A549 (cell line): ENCODE measurements around the gene AKAP6. TPM values are rescaled to one million over a fixed set of nuclear protein-coding genes. Genes with fewer than 3 reads are reported as not detected.

Source experiments
- ATAC-seq, 2 experiments: fragments of 200-7000 bp in 1 of 2; fragments of >200 bp in 1 of 2; cut with Nextera tagmentation in 1 of 2; cut with Tn5 transposase in 1 of 2; 3 replicates each; pipeline versions ENCODE4 v1.8.0 to v1.9.1; 2018 to 2020; ENCODE audit warnings: mild to moderate bottlenecking in 1 of 2, moderate library complexity in 1 of 2
- CTCF ChIA-PET: fragments of 300-600 bp; sonication (Branson Sonifier 250); formaldehyde crosslinking; extraction: SDS; loops from one replicate; lab custom pipeline; 2021; ENCODE audit warnings: antibody characterized with exemption, inconsistent platforms; lab: Yijun Ruan, JAX
- POLR2A ChIA-PET: fragments of 350-600 bp; formaldehyde crosslinking; extraction: SDS; loops from one replicate; lab custom pipeline; 2021; ENCODE audit warnings: antibody characterized with exemption, inconsistent platforms; lab: Yijun Ruan, JAX
- DNase-seq, 2 experiments: peaks; one replicate each; pipeline versions ENCODE4 v3.0.0 to v3.0.0-alpha.2; 2011 to 2016; ENCODE audit warnings: low read depth in 1 of 2, low spot score in 1 of 2
- FAIRE-seq: peaks from 2 replicates; lab custom pipeline; 2011; peaks lifted over from hg19 to GRCh38; lab: Jason Lieb, UNC
- H3K27ac ChIP-seq, 2 experiments: fragments of >200 bp; sonication (Bioruptor Twin); formaldehyde crosslinking; 3 replicates each; pipeline ENCODE4 v1.5.1; 2016 to 2017
- H3K4me1 ChIP-seq: fragments of >200 bp; sonication (Bioruptor Twin); formaldehyde crosslinking; 3 replicates; pipeline ENCODE4 v1.6.1; 2016
- H3K4me2 ChIP-seq: fragments of >200 bp; sonication (Bioruptor Twin); formaldehyde crosslinking; 3 replicates; pipeline ENCODE4 v1.6.1; 2016
- H3K4me3 ChIP-seq: fragments of >200 bp; sonication (Bioruptor Twin); formaldehyde crosslinking; 3 replicates; pipeline ENCODE4 v1.5.1; 2016
- H3K9me3 ChIP-seq: fragments of >200 bp; sonication (Bioruptor Twin); formaldehyde crosslinking; 3 replicates; pipeline ENCODE4 v1.6.1; 2016
- ATOH8 ChIP-seq: fragments of 250-450 bp; sonication (Bioruptor Pico); IDR thresholded peaks from 2 replicates; pipeline ENCODE4 v1.5.0; 2020; ENCODE audit warnings: low read depth, mild to moderate bottlenecking, moderate library complexity
- BCL3 ChIP-seq: fragments of >200 bp; sonication (Bioruptor Twin); formaldehyde crosslinking; IDR thresholded peaks from 3 replicates; pipeline ENCODE4 v1.6.1; 2016
- BHLHE40 ChIP-seq: IDR thresholded peaks from 2 replicates; pipeline ENCODE4 v1.6.1; 2012; ENCODE audit warnings: low read depth, low read length, inconsistent platforms
- CBX8 ChIP-seq: fragments of 200-600 bp; sonication (generic); IDR thresholded peaks from 2 replicates; pipeline ENCODE4 v1.6.1; 2016
- CHD4 ChIP-seq: fragments of 200-600 bp; sonication (generic); IDR thresholded peaks from 2 replicates; pipeline ENCODE4 v1.6.1; 2016; ENCODE audit warnings: antibody characterized with exemption, mild to moderate bottlenecking, borderline replicate concordance
- CTCF ChIP-seq: fragments of >200 bp; sonication (Bioruptor Twin); formaldehyde crosslinking; IDR thresholded peaks from 3 replicates; pipeline ENCODE4 v1.5.1; 2016
- E2F6 ChIP-seq: IDR thresholded peaks from 2 replicates; pipeline ENCODE4 v1.6.1; 2012; ENCODE audit warnings: low read depth, borderline replicate concordance
- EHF ChIP-seq: fragments of 250-450 bp; sonication (Bioruptor Pico); IDR thresholded peaks from 2 replicates; pipeline ENCODE4 v1.5.0; 2020; ENCODE audit warnings: mild to moderate bottlenecking
- EP300 ChIP-seq, 2 experiments: fragments of >200 bp; sonication (Bioruptor Twin); formaldehyde crosslinking; IDR thresholded peaks; 2 replicates in 1 of 2; 3 replicates in 1 of 2; pipeline ENCODE4 v1.6.1; 2016 to 2017
- ESRRA ChIP-seq: fragments of 150-350 bp; IDR thresholded peaks from 2 replicates; pipeline ENCODE4 v1.6.1; 2014; ENCODE audit warnings: mild to moderate bottlenecking, low read length, borderline replicate concordance
- HOXA7 ChIP-seq: fragments of 250-450 bp; sonication (Bioruptor Pico); IDR thresholded peaks from 2 replicates; pipeline ENCODE4 v1.5.0; 2020; ENCODE audit warnings: mild to moderate bottlenecking, moderate library complexity
- HOXB13 ChIP-seq: fragments of 250-450 bp; sonication (Bioruptor Pico); IDR thresholded peaks from 2 replicates; pipeline ENCODE4 v1.5.0; 2020; ENCODE audit warnings: low read depth, mild to moderate bottlenecking, moderate library complexity
- JUNB ChIP-seq: fragments of >200 bp; sonication (Bioruptor Twin); formaldehyde crosslinking; IDR thresholded peaks from 2 replicates; pipeline ENCODE4 v1.6.1; 2016
- KDM1A ChIP-seq: fragments of 200-600 bp; sonication (generic); IDR thresholded peaks from 2 replicates; pipeline ENCODE4 v1.6.1; 2016; ENCODE audit warnings: low read depth, mild to moderate bottlenecking
- MAFK ChIP-seq: fragments of 450-650 bp; IDR thresholded peaks from 2 replicates; pipeline ENCODE4 v1.6.1; 2014; ENCODE audit not compliant: partially characterized antibody
- MAZ ChIP-seq: fragments of 150-350 bp; IDR thresholded peaks from 2 replicates; pipeline ENCODE4 v1.6.1; 2014; ENCODE audit warnings: antibody characterized with exemption, low read depth, low read length, borderline replicate concordance
- NFE2L2 ChIP-seq: fragments of 150-350 bp; conservative IDR thresholded peaks from 2 replicates; pipeline ENCODE4 v1.6.1; 2014; ENCODE audit warnings: low read length
- NPAS2 ChIP-seq: fragments of 250-450 bp; sonication (Bioruptor Pico); IDR thresholded peaks from 2 replicates; pipeline ENCODE4 v1.8.0; 2022; ENCODE audit warnings: mild to moderate bottlenecking, moderate library complexity, borderline replicate concordance
- NR3C1 ChIP-seq: fragments of >200 bp; sonication (Bioruptor Twin); formaldehyde crosslinking; IDR thresholded peaks from 3 replicates; pipeline ENCODE4 v1.6.1; 2017
- PHF8 ChIP-seq: fragments of 200-600 bp; sonication (generic); IDR thresholded peaks from 2 replicates; pipeline ENCODE4 v1.6.1; 2016; ENCODE audit warnings: low read depth, mild to moderate bottlenecking, antibody characterized with exemption, moderate library complexity, borderline replicate concordance
- POLR2A ChIP-seq: IDR thresholded peaks from 2 replicates; pipeline ENCODE4 v1.6.1; 2012; ENCODE audit warnings: mild to moderate bottlenecking, low read length
- POLR2AphosphoS2 ChIP-seq: conservative IDR thresholded peaks from 2 replicates; pipeline ENCODE4 v1.6.1; 2012; ENCODE audit warnings: low read length, improper control_type of control experiment, inconsistent platforms
- RARB ChIP-seq: fragments of 250-450 bp; sonication (Bioruptor Pico); IDR thresholded peaks from 2 replicates; pipeline ENCODE4 v1.8.0; 2021; ENCODE audit warnings: mild to moderate bottlenecking, moderate library complexity
- RFX5 ChIP-seq: fragments of 450-650 bp; IDR thresholded peaks from 2 replicates; pipeline ENCODE4 v1.7.1; 2014; ENCODE audit warnings: antibody characterized with exemption, mild to moderate bottlenecking, moderate library complexity
- SREBF2 ChIP-seq: fragments of 450-650 bp; IDR thresholded peaks from 2 replicates; pipeline ENCODE4 v1.6.1; 2014; ENCODE audit warnings: mild to moderate bottlenecking, moderate library complexity
- TFCP2L1 ChIP-seq: fragments of 250-450 bp; sonication (Bioruptor Pico); IDR thresholded peaks from 2 replicates; pipeline ENCODE4 v1.5.0; 2021; ENCODE audit warnings: mild to moderate bottlenecking
- TP53 ChIP-seq: fragments of 250-450 bp; sonication (Bioruptor Pico); IDR thresholded peaks from 2 replicates; pipeline ENCODE4 v1.5.0; 2021; ENCODE audit warnings: mild to moderate bottlenecking, moderate library complexity
- ZC3H11A ChIP-seq: fragments of 450-650 bp; IDR thresholded peaks from 2 replicates; pipeline ENCODE4 v1.6.1; 2014; ENCODE audit warnings: antibody characterized with exemption, mild to moderate bottlenecking
- ZFP36 ChIP-seq: fragments of 450-650 bp; IDR thresholded peaks from 2 replicates; pipeline ENCODE4 v1.6.1; 2014; ENCODE audit warnings: borderline replicate concordance; ENCODE audit not compliant: partially characterized antibody
- ZSCAN20 ChIP-seq: fragments of 250-450 bp; sonication (Bioruptor Pico); IDR thresholded peaks from 2 replicates; pipeline ENCODE4 v1.8.0; 2022; ENCODE audit warnings: mild to moderate bottlenecking, moderate library complexity
- WGBS: methylation state at CpG from one replicate; pipeline ENCODE4 v1.1.6; 2017; ENCODE audit errors: missing lambda C conversion rate; 5-methylcytosine and 5-hydroxymethylcytosine counted together
- polyA plus RNA-seq, 4 experiments: library from polyadenylated mRNA; depleted of rRNA in 3 of 4; stranded (reverse); fragments of >200 nt; fragmentation: RNase III in 1 of 4; extraction: RNeasy Plus Mini Kit Qiagen cat#74134 plus additional on column Dnase treatment in 1 of 4; gene quantifications; 2 replicates in 3 of 4; 3 replicates in 1 of 4; pipeline ENCODE4 v1.2.3, GENCODE V29; 2011 to 2017

AKAP6 gene
- polyA plus RNA-seq, 2 of the 4 experiments (the other 2 are of a cell fraction): 0.27 to 1.9 TPM

- Histone ChIP-seq H3K4me3 (no peak overlapping the region), H3K4me1 (no peaks in the 10 kb centered on the region), H3K4me2 (no peak overlapping the region), H3K9me3 (no peaks in the 10 kb centered on the region), H3K27ac (no peak overlapping the region)
- WGBS: 52% methylated on average over 2 of the region's 2 CpGs
- TF ChIP-seq EHF (no peak), MAZ (no peak), PHF8 (no peak), NFE2L2 (no peak), MAFK (no peak), BCL3 (no peak), JUNB (no peak), E2F6 (no peak), RFX5 (no peak), ZFP36 (no peak)
- FAIRE-seq: no peak
- ChIA-PET POLR2A (no interaction called here), CTCF (no interaction called here)
- ATAC-seq: no peak
- DNase-seq: no peak
Observed at GRCh38 chr14:32597771-32598170, 268.7 kb downstream of the AKAP6 start.

GRCh38 chr14:32601069-32601468, 272.0 kb downstream of the AKAP6 start:
- ChIA-PET CTCF (no interaction called here), POLR2A (no interaction called here)
- no peak for ATAC-seq
- H3K27ac ChIP-seq: no peak overlapping the region
- no peak for FAIRE-seq
- TF ChIP-seq CHD4: no peak
- no peak for TF ChIP-seq ZC3H11A
- TF ChIP-seq RARB (CRISPR knock-in tag): no peak
- no peak for TF ChIP-seq EHF
- no peak for TF ChIP-seq ESRRA
- TF ChIP-seq EP300 (IDR thresholded peaks at IDR 0.05): no peak
- TF ChIP-seq BCL3: no peak
- no peak for TF ChIP-seq ATOH8
- TF ChIP-seq SREBF2: no peak
- no peak for TF ChIP-seq ZFP36
- no peak for TF ChIP-seq HOXB13
- no peak for TF ChIP-seq KDM1A
- TF ChIP-seq, all 56 proteins: peak for 0
- DNase-seq: no peak
- Histone ChIP-seq H3K4me2 (no peak overlapping the region), H3K4me1 (no peaks in the 10 kb centered on the region), H3K9me3 (no peaks in the 10 kb centered on the region), H3K4me3 (no peak overlapping the region)
- 53% methylated on average over 2 of the region's 2 CpGs for WGBS

GRCh38 chr14:32601906-32602305, 272.8 kb downstream of the AKAP6 start:
- no peaks in the 10 kb centered on the region for H3K9me3 ChIP-seq
- no peak overlapping the region for H3K4me2 ChIP-seq
- no peak for ATAC-seq
- H3K4me3 ChIP-seq: no peak overlapping the region
- 45% methylated on average over 3 of the region's 3 CpGs for WGBS
- no peak for TF ChIP-seq POLR2A
- TF ChIP-seq E2F6: no peak
- TF ChIP-seq NPAS2: no peak
- no peak for TF ChIP-seq BHLHE40
- TF ChIP-seq CBX8: no peak
- no peak for TF ChIP-seq RARB (CRISPR knock-in tag)
- no peak for TF ChIP-seq NR3C1
- no peak for TF ChIP-seq CTCF
- TF ChIP-seq NFE2L2: no peak
- TF ChIP-seq TFCP2L1 (CRISPR knock-in tag): no peak
- no peak for TF ChIP-seq TP53 (CRISPR knock-in tag)
- no peak for TF ChIP-seq ZSCAN20
- TF ChIP-seq JUNB: no peak
- TF ChIP-seq POLR2AphosphoS2: no peak
- TF ChIP-seq HOXA7: no peak
- ChIA-PET POLR2A (no interaction called here), CTCF (interaction anchor here (1.6 kb wide), 1 partner anchor 10 kb away, joined by 6 read pairs; no protein-coding TSS in a partner anchor)
- DNase-seq: no peak
- H3K4me1 ChIP-seq: no peaks in the 10 kb centered on the region; the same call in 2 of the 3 replicates
- FAIRE-seq: no peak
- no peak overlapping the region for H3K27ac ChIP-seq
